ENCODE results near the gene FAM222B. TPM values are rescaled to one million over a fixed set of nuclear protein-coding genes. Genes with fewer than 3 reads are reported as not detected.
"Not testable (repeated sequence)": the region's sequence is repeated elsewhere in the genome, so short reads cannot be mapped to it uniquely, and the experiment has no call there.

The FAM222B gene
- total RNA-seq, 2 donors from 2014 or later = 19.9 to 23.4 TPM

GRCh38 chr17:28783161-28783560 lies 59.4 kb downstream of the FAM222B start:
- no peak for TF ChIP-seq CTCF (IDR thresholded peaks at IDR 0.05)
- H3K27me3 ChIP-seq (replicated peaks; ENCODE audit: insufficient read depth) = no peaks in the 10 kb centered on the region
- no peaks in the 10 kb centered on the region for H3K36me3 ChIP-seq
- H3K4me1 ChIP-seq (ENCODE audit: control insufficient read depth in 1 of 2, low read depth in 2 of 2) = no peaks in the 10 kb centered on the region
- DNase-seq (ENCODE audit: low spot score) (no peak), ATAC-seq (ENCODE audit: insufficient number of reproducible peaks, low FRiP score, low read depth) (no peak)
- no peaks in the 10 kb centered on the region for H3K9me3 ChIP-seq
- no peak overlapping the region for H3K4me3 ChIP-seq
- no peak overlapping the region for H3K27ac ChIP-seq

DNA sequence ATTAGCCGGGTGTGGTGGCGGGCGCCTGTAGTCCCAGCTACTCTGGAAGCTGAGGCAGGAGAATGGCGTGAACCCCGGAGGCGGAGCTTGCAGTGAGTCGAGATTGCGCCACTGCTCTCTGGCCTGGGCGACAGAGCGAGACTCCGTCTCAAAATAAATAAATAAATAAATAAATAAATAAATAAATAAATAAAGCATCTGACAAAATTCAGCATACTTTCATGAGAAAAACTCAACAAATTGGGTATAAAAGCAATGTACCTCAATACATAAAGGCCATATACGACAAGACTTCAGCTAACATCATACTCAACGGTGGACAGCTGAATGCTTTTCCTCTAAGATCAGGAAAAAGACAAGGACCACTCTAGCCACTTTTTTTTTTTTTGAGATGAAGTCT lies 63.0 kb downstream of the FAM222B start:
- H3K4me3 ChIP-seq; H3K36me3 ChIP-seq; ATAC-seq (ENCODE audit: insufficient number of reproducible peaks, low FRiP score, low read depth); H3K27me3 ChIP-seq (replicated peaks; ENCODE audit: insufficient read depth); H3K27ac ChIP-seq; DNase-seq (ENCODE audit: low spot score); H3K4me1 ChIP-seq (ENCODE audit: control insufficient read depth in 1 of 2, low read depth in 2 of 2); H3K9me3 ChIP-seq: not testable (repeated sequence)

DNA sequence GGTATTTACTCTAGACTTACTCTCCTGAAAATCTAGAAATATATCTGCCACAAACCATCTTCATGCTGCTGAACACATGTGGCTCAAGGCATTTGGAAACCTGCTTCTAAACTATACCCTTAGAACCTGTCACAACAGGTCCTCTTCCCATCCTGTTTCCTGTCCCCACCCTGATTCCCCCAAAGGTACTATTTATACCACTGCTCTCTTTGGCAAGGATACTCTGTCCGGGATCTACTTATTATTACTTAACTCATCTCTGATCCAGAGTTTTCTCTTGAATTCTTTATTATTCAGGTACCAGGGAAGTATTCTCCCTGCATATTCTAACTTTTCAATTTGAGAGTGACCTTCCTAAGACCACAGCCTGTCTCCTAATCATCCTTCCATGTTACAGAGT lies 65.4 kb downstream of the FAM222B start:
- no peak for TF ChIP-seq CTCF (IDR thresholded peaks at IDR 0.05)
- no peaks in the 10 kb centered on the region for H3K9me3 ChIP-seq
- H3K36me3 ChIP-seq = peaks cover 2% of the 10 kb centered on the region
- H3K27ac ChIP-seq = no peak overlapping the region
- peaks cover 3 to 4% of the 10 kb centered on the region in 2 donors for H3K4me1 ChIP-seq (ENCODE audit: control insufficient read depth in 1 of 2, low read depth in 2 of 2)
- H3K4me3 ChIP-seq = no peak overlapping the region
- DNase-seq (ENCODE audit: low spot score) (no peak), ATAC-seq (ENCODE audit: insufficient number of reproducible peaks, low FRiP score, low read depth) (no peak)
- H3K27me3 ChIP-seq (replicated peaks; ENCODE audit: insufficient read depth) = no peaks in the 10 kb centered on the region

DNA sequence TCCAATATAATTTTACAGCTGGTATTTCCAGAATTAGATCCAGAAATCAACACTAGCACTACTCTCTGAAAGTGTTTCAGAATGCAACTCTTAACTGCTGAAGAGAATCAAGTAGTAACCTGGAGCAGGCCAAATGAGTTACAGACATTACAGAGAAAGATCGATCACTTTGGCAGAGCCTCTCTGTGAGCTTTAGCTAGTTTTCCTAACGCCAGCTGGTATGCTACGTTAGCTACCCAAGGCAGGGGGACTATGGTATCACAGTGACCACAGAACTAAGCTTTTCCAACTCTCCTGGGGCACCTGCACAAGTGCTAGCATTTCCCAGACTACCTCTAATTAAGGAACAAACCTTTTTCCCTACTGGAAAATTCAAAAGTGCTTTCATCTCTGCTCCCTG lies 68.4 kb downstream of the FAM222B start:
- Histone ChIP-seq H3K27ac (no peak overlapping the region), H3K9me3 (no peaks in the 10 kb centered on the region), H3K36me3 (peaks cover 2% of the 10 kb centered on the region), H3K4me3 (no peak overlapping the region), H3K4me1 (ENCODE audit: control insufficient read depth in 1 of 2, low read depth in 2 of 2) (peaks cover 3 to 4% of the 10 kb centered on the region in 2 donors), H3K27me3 (replicated peaks; ENCODE audit: insufficient read depth) (no peaks in the 10 kb centered on the region)
- ATAC-seq (ENCODE audit: insufficient number of reproducible peaks, low FRiP score, low read depth) = no peak
- DNase-seq (ENCODE audit: low spot score) = no peak
- TF ChIP-seq CTCF (IDR thresholded peaks at IDR 0.05) = no peak

DNA sequence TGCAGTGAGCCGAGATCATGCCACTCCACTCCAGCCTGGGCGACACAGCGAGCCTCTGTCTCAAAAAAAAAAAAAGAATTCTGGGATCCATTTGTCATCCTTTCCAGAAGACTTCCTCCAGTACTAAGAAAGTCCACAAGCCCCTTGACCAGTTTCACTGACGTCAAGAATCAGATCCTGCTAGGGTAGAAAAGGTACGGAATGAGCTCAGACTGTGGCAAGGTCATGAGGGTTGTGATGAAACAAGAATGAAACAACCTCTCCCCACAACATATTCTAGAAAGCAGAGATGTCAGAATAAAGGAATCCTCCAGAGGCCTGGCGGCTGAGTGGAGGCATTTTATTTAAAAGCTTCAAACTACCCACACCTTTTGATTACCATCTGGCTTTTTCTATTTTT lies 68.9 kb downstream of the FAM222B start:
- ATAC-seq (ENCODE audit: insufficient number of reproducible peaks, low FRiP score, low read depth) (no peak), DNase-seq (ENCODE audit: low spot score) (no peak)
- Histone ChIP-seq H3K9me3 (no peaks in the 10 kb centered on the region), H3K27ac (no peak overlapping the region), H3K4me1 (ENCODE audit: control insufficient read depth in 1 of 2, low read depth in 2 of 2) (peaks cover 3 to 4% of the 10 kb centered on the region in 2 donors), H3K36me3 (peaks cover 2% of the 10 kb centered on the region), H3K27me3 (replicated peaks; ENCODE audit: insufficient read depth) (no peaks in the 10 kb centered on the region), H3K4me3 (no peak overlapping the region)
- no peak for TF ChIP-seq CTCF (IDR thresholded peaks at IDR 0.05)

GRCh38 chr17:28765038-28765437 lies 77.6 kb downstream of the FAM222B start:
- ATAC-seq (ENCODE audit: insufficient number of reproducible peaks, low FRiP score, low read depth) = no peak
- Histone ChIP-seq H3K4me3 (no peak overlapping the region), H3K27ac (no peak overlapping the region), H3K4me1 (ENCODE audit: control insufficient read depth in 1 of 2, low read depth in 2 of 2) (no peaks in the 10 kb centered on the region), H3K27me3 (replicated peaks; ENCODE audit: insufficient read depth) (no peaks in the 10 kb centered on the region), H3K9me3 (no peaks in the 10 kb centered on the region), H3K36me3 (no peaks in the 10 kb centered on the region)
- no peak for TF ChIP-seq CTCF (IDR thresholded peaks at IDR 0.05)
- no peak for DNase-seq (ENCODE audit: low spot score)

Measured in thoracic aorta (tissue), 2 donors.